Kidney tubule cell (primary cell): ENCODE data around the gene DNTT.

ENCODE experiments used
- DNase-seq: peaks from one replicate; pipeline ENCODE4 v3.0.0-alpha.2; 2018; ENCODE audit warnings: low spot score

The DNTT gene

GRCh38 chr10:96309628-96310320 is 5.5 kb downstream of the DNTT start:
- DNase-seq, result no peak

- DNase-seq, result no peak
These were observed 6.1 kb downstream of the DNTT start for GRCh38 chr10:96310321-96310669.

GRCh38 chr10:96311180-96311715 is 7.0 kb downstream of the DNTT start:
- DNase-seq, result no peak

- DNase-seq, result no peak
These were observed 9.1 kb downstream of the DNTT start for GRCh38 chr10:96313344-96313743.

GRCh38 chr10:96317067-96317833 is 13.0 kb downstream of the DNTT start:
- no peak for DNase-seq

- DNase-seq, result peak; percentile 67
These were observed 15.7 kb downstream of the DNTT start for GRCh38 chr10:96319754-96320474.

GRCh38 chr10:96321822-96322221 is 17.6 kb downstream of the DNTT start:
- no peak for DNase-seq

GRCh38 chr10:96322275-96322674 is 18.0 kb downstream of the DNTT start:
- DNase-seq, result no peak

GRCh38 chr10:96324447-96324846 is 20.2 kb downstream of the DNTT start:
- no peak for DNase-seq

- no peak for DNase-seq
These were observed 21.6 kb downstream of the DNTT start for GRCh38 chr10:96325719-96326373.

- DNase-seq, result no peak
These were observed 23.2 kb downstream of the DNTT start for GRCh38 chr10:96327462-96327861.

GRCh38 chr10:96333101-96333500 is 28.9 kb downstream of the DNTT start:
- DNase-seq, result no peak

- DNase-seq, result peak; percentile 49
These were observed 30.6 kb downstream of the DNTT start for GRCh38 chr10:96334616-96335526.

- DNase-seq, result no peak
These were observed 32.9 kb downstream of the DNTT start for GRCh38 chr10:96337106-96337505.

- no peak for DNase-seq
These were observed 34.2 kb downstream of the DNTT start for GRCh38 chr10:96338279-96338925.

- no peak for DNase-seq
These were observed 35.1 kb downstream of the DNTT start for GRCh38 chr10:96339383-96339782.

GRCh38 chr10:96339956-96340904 is 36.0 kb downstream of the DNTT start:
- DNase-seq, result peak; percentile 65

- DNase-seq, result no peak
These were observed 37.3 kb downstream of the DNTT start for GRCh38 chr10:96341219-96342182.
